Renal cortex interstitium (tissue), 11 donors: ENCODE measurements around the gene ZSCAN1. TPM values are rescaled to one million over a fixed set of nuclear protein-coding genes. Genes with fewer than 3 reads are reported as not detected.
A peak's percentile ranks its signal among the peaks of the same experiment; 100 is the strongest.

Experiments
- DNase-seq, 11 donors: peaks; one replicate each; pipeline ENCODE4 v3.0.0-alpha.2; 2013; ENCODE audit warnings: low read depth in 9 of 11, low spot score in 4 of 11; ENCODE audit errors: extremely low read depth in 1 of 11
- polyA plus RNA-seq, 3 donors: library from polyadenylated mRNA; unstranded; fragments of 120-200 nt; gene quantifications; one replicate each; pipeline ENCODE4 v1.2.1, GENCODE V29; 2013; ENCODE audit not compliant: insufficient read length in 3 of 3

ZSCAN1 gene
- polyA plus RNA-seq, 3 donors: 2.9 to 7.3 (median 4.8) TPM

DNA sequence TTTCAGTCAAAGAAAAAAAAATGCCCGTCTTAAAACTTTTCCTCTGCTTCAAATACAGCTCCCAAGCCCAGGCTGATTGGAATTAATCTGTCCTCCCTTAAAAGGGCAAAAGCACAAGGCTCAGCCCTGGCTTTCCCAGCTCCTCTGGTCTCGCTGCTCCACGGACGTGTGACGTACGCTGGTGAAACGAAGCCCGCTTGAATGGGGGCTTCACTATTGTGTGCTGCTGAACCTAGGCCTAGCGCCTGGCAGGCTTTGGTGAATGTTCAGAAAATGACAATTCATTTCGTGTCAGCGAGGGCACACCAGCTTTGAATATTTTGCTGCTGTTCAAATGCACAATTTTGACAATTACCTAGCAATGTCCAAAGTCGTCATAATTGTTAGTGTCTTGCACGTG is 24.6 kb downstream of the ZSCAN1 start:
- DNase-seq: no peak

DNA sequence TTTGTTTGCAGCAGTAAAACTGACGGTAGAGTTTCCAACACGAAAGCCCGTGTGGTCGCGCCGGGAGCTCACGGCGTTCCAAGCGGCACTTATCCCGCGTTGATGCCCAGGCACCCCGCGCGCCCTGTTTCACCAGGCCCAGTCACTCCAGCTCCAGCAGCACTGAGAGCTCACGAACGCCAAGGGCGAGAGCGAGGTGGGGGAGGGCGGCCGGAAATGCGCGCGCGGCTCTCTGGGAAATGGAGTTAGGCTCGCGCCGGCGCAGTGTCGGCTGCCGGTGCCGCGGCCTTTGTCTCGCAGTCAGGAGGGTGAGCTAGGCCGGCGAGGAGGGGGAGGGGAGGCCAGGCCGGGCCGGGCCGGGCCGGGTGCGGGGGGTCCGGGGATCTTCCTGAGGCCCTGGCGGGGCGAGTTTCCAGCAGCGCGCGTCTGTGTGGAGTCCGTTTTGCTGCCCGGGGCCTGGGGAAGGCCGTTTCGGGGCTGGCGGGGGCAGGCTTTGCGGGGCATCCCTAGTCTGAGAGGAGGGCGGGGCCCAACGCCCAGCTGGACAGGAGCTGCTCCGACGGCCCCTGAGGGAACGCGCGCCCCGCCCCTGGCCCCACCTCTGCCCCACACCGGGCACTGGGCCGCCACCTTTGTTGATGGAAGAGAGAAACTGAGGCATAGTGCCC is 25.3 kb downstream of the ZSCAN1 start, which contains the start of gene ZNF135:
TSS of gene ZNF135 (plus strand) at position 280 of the 668 bp plus-strand sequence. CDS start 721 bp downstream, outside the sequence.
- peak; percentile 66 to 93 (median 89) for DNase-seq

GRCh38 chr19:58059671-58060078 is 25.9 kb downstream of the ZSCAN1 start:
- DNase-seq: no peak

DNA sequence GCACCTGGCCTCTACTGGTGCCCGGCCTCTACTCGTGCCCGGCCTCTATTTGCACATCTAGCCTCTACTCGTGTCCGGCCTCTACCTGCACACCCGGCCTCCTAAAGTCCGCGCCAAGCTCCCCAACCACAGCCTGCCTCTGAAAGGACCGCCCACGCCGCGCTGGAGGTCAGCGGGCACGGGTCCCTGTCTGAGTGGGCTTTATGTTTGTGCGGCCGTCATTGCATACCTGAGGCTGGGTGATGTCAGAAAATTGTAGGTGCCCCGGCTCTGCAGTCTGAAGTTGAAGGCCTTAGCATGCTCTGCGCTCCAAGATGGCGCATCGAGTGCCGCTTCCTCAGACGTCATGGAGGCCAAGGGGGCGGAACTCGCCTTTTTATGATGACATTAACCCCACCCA is 26.4 kb downstream of the ZSCAN1 start:
- DNase-seq: no peak

DNA sequence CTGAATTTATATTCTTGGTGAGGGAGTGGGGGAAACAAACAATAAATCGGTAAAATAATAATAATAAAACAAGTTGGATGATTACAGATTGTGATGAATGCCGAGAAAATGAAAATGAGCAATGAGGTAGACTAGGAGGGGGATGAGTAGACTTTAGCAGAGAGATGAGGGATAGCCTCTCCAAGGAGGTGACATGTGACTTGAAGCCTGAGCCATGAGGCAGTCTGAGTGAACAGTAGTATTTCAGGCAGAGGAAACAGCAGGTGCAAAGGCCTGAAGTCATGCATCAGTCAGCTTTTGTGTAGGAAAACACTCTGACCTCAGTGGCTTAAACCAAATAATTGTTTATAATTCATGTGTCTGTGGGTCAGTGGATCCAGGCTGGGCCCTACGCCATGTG is 29.9 kb downstream of the ZSCAN1 start:
- no peak for DNase-seq

GRCh38 chr19:58067240-58067912 is 33.6 kb downstream of the ZSCAN1 start:
- no peak for DNase-seq

GRCh38 chr19:58079792-58080191 is 46.0 kb downstream of the ZSCAN1 start:
- DNase-seq: no peak

- no peak for DNase-seq
Observed at GRCh38 chr19:58083021-58083420, 49.2 kb downstream of the ZSCAN1 start.

- DNase-seq: no peak
Observed at GRCh38 chr19:58084596-58085347, 50.9 kb downstream of the ZSCAN1 start.

- DNase-seq: no peak
Observed at GRCh38 chr19:58085348-58085875, 51.6 kb downstream of the ZSCAN1 start.

DNA sequence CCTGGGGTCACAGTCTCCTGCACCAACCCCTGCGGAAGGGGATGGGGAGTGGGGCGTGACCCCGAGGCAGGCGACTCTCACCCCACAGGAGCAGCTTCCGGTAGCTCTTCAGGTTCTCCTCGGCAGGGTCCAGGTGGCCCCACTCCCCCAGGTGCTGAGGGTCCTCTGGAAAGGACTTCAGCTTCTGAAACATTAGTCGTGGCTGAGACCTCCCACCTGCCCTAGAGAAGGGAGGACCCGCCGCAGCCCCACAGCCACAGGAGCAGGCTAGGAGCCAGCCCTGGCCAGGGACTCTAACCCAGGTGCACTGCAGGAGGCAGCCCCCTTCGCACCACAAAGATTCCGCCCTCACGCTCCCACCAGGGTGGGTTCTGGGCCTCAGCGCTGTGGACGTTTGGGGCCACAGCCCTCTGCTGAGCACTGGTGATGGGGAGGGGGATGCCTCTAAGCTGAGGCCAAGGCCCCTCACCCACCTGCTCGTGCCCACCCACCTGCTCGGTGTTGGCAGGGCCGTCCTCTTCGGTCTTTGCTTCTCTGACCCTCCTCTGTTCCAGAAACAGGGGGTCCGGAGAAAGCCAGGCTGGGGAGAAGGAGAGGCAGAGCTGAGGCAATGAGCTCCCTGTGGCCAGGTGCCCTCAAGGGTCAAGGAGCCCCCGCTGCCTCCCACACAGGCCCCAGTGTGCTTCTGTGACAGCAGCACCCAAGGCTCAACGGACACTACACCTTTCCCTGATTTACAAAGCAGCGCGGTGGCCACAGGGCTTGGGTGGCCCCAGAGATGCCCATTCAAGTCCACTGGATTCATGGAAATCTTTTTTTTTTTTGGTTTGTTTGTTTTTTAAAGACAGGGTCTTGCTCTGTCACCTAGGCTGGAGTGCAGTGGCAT is 53.2 kb downstream of the ZSCAN1 start:
- no peak for DNase-seq

GRCh38 chr19:58088521-58089052 is 54.8 kb downstream of the ZSCAN1 start:
- DNase-seq: no peak

- DNase-seq: no peak
Observed at GRCh38 chr19:58089846-58090245, 56.0 kb downstream of the ZSCAN1 start.

- no peak for DNase-seq
Observed at GRCh38 chr19:58091251-58091995, 57.6 kb downstream of the ZSCAN1 start.

DNA sequence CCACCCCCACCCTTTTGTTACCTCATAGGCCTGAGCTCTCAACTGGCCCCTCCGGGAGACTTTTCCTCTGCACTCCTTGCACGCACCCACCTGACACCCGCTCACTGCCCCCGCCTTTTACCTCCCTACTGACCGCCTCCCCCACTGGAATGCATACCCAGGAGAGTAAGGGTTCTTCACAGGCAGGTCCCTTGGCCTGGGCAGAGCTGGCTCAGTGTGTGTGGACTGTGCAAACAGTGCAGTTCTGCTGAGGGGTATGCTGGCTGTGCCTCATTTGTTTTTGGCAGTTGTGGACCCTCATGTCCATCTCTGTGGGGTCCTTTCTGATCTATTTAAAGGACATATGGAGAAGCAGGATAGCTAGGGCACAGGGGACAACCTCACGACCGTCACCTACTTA is 59.2 kb downstream of the ZSCAN1 start:
- no peak for DNase-seq

GRCh38 chr19:58095328-58095727 is 61.5 kb downstream of the ZSCAN1 start:
- DNase-seq: no peak

- DNase-seq: no peak
Observed at GRCh38 chr19:58096884-58097283, 63.1 kb downstream of the ZSCAN1 start.

DNA sequence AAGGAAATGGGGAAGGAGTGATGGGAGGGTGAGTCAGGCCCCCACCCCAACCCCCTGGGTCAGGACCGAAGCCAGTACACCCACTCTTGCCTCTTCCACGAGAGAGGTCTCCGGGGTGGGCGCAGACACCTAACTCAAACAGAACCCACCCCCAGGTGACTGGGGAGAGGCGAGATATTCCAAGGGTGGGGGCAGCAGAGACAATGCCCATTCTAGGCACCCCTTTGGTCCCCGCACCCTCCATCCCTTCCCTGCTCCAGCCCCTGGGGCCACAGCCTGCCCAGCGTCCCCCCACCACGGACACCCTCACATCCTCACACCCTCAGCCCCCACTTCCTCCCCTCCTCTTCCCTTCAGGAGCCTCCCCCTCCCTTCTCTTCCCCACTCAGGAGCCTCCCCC is 63.5 kb downstream of the ZSCAN1 start:
- no peak for DNase-seq
